GM20431 (cell line): Measurements from ENCODE around the gene PPP3CB.
"Not testable (repeated sequence)": the region's sequence is repeated elsewhere in the genome, so short reads cannot be mapped to it uniquely, and the experiment has no call there.

Source experiments
- in situ Hi-C: fragments of 300-500 bp; cut with MseI, MboI; formaldehyde crosslinking; loops from one replicate; pipeline ENCODE4 v1.15.0; 2020; ENCODE audit warnings: low sequenced_read_pairs; ENCODE audit not compliant: unreplicated experiment

The PPP3CB gene

GRCh38 chr10:73424478-73424877 lies 71.3 kb downstream of the PPP3CB start:
- in situ Hi-C loops: no loop called here

- in situ Hi-C loops: no loop called here
Measured at GRCh38 chr10:73423309-73423708, 72.5 kb downstream of the PPP3CB start.

- in situ Hi-C loops: no loop called here
Measured at GRCh38 chr10:73416571-73416970, 79.3 kb downstream of the PPP3CB start.

- in situ Hi-C loops: no loop called here
Measured at GRCh38 chr10:73414230-73414945, 81.4 kb downstream of the PPP3CB start.

- in situ Hi-C loops: no loop called here
Measured at GRCh38 chr10:73413528-73414229, 82.1 kb downstream of the PPP3CB start, which contains the start of gene ANXA7. ANXA7 (minus strand) TSS chr10:73414058; CDS start chr10:73400856, 13,202 bp downstream.

- in situ Hi-C loops: no loop called here
Measured at GRCh38 chr10:73413108-73413527, 82.7 kb downstream of the PPP3CB start.

GRCh38 chr10:73410897-73411296 lies 84.9 kb downstream of the PPP3CB start:
- in situ Hi-C loops: no loop called here

GRCh38 chr10:73408978-73409521 lies 86.8 kb downstream of the PPP3CB start:
- in situ Hi-C loops: no loop called here

GRCh38 chr10:73408061-73408460 lies 87.8 kb downstream of the PPP3CB start:
- in situ Hi-C loops: no loop called here

- in situ Hi-C loops: no loop called here
Measured at GRCh38 chr10:73407495-73407894, 88.3 kb downstream of the PPP3CB start.

- in situ Hi-C loops: no loop called here
Measured at GRCh38 chr10:73406846-73407245, 89.0 kb downstream of the PPP3CB start.

GRCh38 chr10:73405556-73405955 lies 90.3 kb downstream of the PPP3CB start:
- in situ Hi-C loops: no loop called here

- in situ Hi-C loops: no loop called here
Measured at GRCh38 chr10:73404690-73405089, 91.1 kb downstream of the PPP3CB start.

GRCh38 chr10:73401636-73402035 lies 94.2 kb downstream of the PPP3CB start:
- in situ Hi-C loops: no loop called here

- in situ Hi-C loops: no loop called here
Measured at GRCh38 chr10:73399063-73399462, 96.8 kb downstream of the PPP3CB start.

GRCh38 chr10:73398024-73398423 lies 97.8 kb downstream of the PPP3CB start:
- in situ Hi-C loops: no loop called here

- in situ Hi-C loops: not testable (repeated sequence)
Measured at GRCh38 chr10:73394325-73394724, 101.5 kb downstream of the PPP3CB start.

GRCh38 chr10:73388228-73388627 lies 107.6 kb downstream of the PPP3CB start:
- in situ Hi-C loops: no loop called here

- in situ Hi-C loops: no loop called here
Measured at GRCh38 chr10:73386583-73386982, 109.2 kb downstream of the PPP3CB start.
